ENCODE data around the gene RAD51AP1. TPM values are rescaled to one million over a fixed set of nuclear protein-coding genes. Genes with fewer than 3 reads are reported as not detected.

The RAD51AP1 gene
- total RNA-seq (2022) (38.0 and 42.8 TPM in 2 replicates), Bru-seq, nascent RNA (percentile 87 among the genes with signal in this experiment), BruChase-seq, experiment 1, labeled RNA remaining after a 6-hour chase (percentile 76 among the genes with signal in this experiment), BruChase-seq, experiment 2, labeled RNA remaining after a 2-hour chase (percentile 84 among the genes with signal in this experiment)
- long read RNA-seq, transcript RAD51AP1-202 (9 exons, 2,113 nt): major isoform, 28 of 47 reads
- long read RNA-seq, partial matches to known transcripts: 2 of 47 reads
- long read RNA-seq, other reads (novel, unspliced or antisense): 15 of 47 reads

- CTCF ChIA-PET: no interaction called here
- H3K36me3 Mint-ChIP-seq (ENCODE audit: insufficient read depth, unreplicated experiment): peaks cover 26% of the 10 kb centered on the region
- no peaks in the 10 kb centered on the region for H3K27me3 Mint-ChIP-seq (ENCODE audit: unreplicated experiment)
- no peaks in the 10 kb centered on the region for H3K9me3 Mint-ChIP-seq (ENCODE audit: low read depth, unreplicated experiment)
- peak within 1 kb of the TSS; percentile 93 for H3K4me3 Mint-ChIP-seq (ENCODE audit: low read depth, unreplicated experiment)
- peaks cover 24% of the 10 kb centered on the region for H3K4me1 Mint-ChIP-seq (ENCODE audit: low read depth, unreplicated experiment)
- H3K27ac Mint-ChIP-seq (ENCODE audit: unreplicated experiment): peak within 1 kb of the TSS; percentile 98
- intact Hi-C loops (cut with micrococcal nuclease; ENCODE audit: unreplicated experiment): no loop called here
- BruUV-seq (replicated peaks): TSS peak; percentile 87
- no peak for TF ChIP-seq CTCF (IDR thresholded peaks at IDR 0.05; ENCODE audit: unreplicated experiment)
- peak; percentile 93 for DNase-seq
Measured at GRCh38 chr12:4538207-4539160, at the start of gene RAD51AP1. TSS of gene RAD51AP1 (plus strand) at chr12:4538890. CDS start at chr12:4538940, 50 bp downstream.

- no peak for DNase-seq
- BruUV-seq (replicated peaks): no TSS peak
- Mint-ChIP-seq H3K27ac (ENCODE audit: unreplicated experiment) (no peak overlapping the region), H3K27me3 (ENCODE audit: unreplicated experiment) (no peaks in the 10 kb centered on the region), H3K9me3 (ENCODE audit: low read depth, unreplicated experiment) (no peaks in the 10 kb centered on the region), H3K36me3 (ENCODE audit: insufficient read depth, unreplicated experiment) (no peaks in the 10 kb centered on the region), H3K4me1 (ENCODE audit: low read depth, unreplicated experiment) (no peaks in the 10 kb centered on the region), H3K4me3 (ENCODE audit: low read depth, unreplicated experiment) (no peak overlapping the region)
- intact Hi-C loops (cut with micrococcal nuclease; ENCODE audit: unreplicated experiment): no loop called here
- TF ChIP-seq CTCF (IDR thresholded peaks at IDR 0.05; ENCODE audit: unreplicated experiment): no peak
- CTCF ChIA-PET: no interaction called here
Measured at GRCh38 chr12:4489556-4489955, 49.1 kb upstream of the RAD51AP1 start.

GRCh38 chr12:4490973-4491372 lies 47.7 kb upstream of the RAD51AP1 start:
- H3K9me3 Mint-ChIP-seq (ENCODE audit: low read depth, unreplicated experiment): no peaks in the 10 kb centered on the region
- DNase-seq: no peak
- no peaks in the 10 kb centered on the region for H3K27me3 Mint-ChIP-seq (ENCODE audit: unreplicated experiment)
- H3K36me3 Mint-ChIP-seq (ENCODE audit: insufficient read depth, unreplicated experiment): no peaks in the 10 kb centered on the region
- BruUV-seq (replicated peaks): no TSS peak
- intact Hi-C loops (cut with micrococcal nuclease; ENCODE audit: unreplicated experiment): no loop called here
- no peaks in the 10 kb centered on the region for H3K4me1 Mint-ChIP-seq (ENCODE audit: low read depth, unreplicated experiment)
- no peak overlapping the region for H3K4me3 Mint-ChIP-seq (ENCODE audit: low read depth, unreplicated experiment)
- CTCF ChIA-PET: no interaction called here
- TF ChIP-seq CTCF (IDR thresholded peaks at IDR 0.05; ENCODE audit: unreplicated experiment): no peak
- H3K27ac Mint-ChIP-seq (ENCODE audit: unreplicated experiment): no peak overlapping the region

GRCh38 chr12:4496145-4496838 lies 42.4 kb upstream of the RAD51AP1 start:
- Mint-ChIP-seq H3K4me3 (ENCODE audit: low read depth, unreplicated experiment) (no peak overlapping the region), H3K36me3 (ENCODE audit: insufficient read depth, unreplicated experiment) (no peaks in the 10 kb centered on the region), H3K27me3 (ENCODE audit: unreplicated experiment) (no peaks in the 10 kb centered on the region), H3K9me3 (ENCODE audit: low read depth, unreplicated experiment) (no peaks in the 10 kb centered on the region), H3K27ac (ENCODE audit: unreplicated experiment) (no peak overlapping the region), H3K4me1 (ENCODE audit: low read depth, unreplicated experiment) (no peaks in the 10 kb centered on the region)
- no peak for DNase-seq
- no peak for TF ChIP-seq CTCF (IDR thresholded peaks at IDR 0.05; ENCODE audit: unreplicated experiment)
- CTCF ChIA-PET: no interaction called here
- no TSS peak for BruUV-seq (replicated peaks)
- intact Hi-C loops (cut with micrococcal nuclease; ENCODE audit: unreplicated experiment): no loop called here
